Activated CD4-positive, alpha-beta memory T cell treated with anti-CD3 and anti-CD28 coated beads, Interleukin-2, amount 10 ng/mL, durations not matched to agents 7 days and 5 days (primary cell): ENCODE data around the gene TNS1. TPM values are rescaled to one million over a fixed set of nuclear protein-coding genes. Genes with fewer than 3 reads are reported as not detected.

Experiments
- CTCF ChIA-PET: fragments of 350-600 bp; sonication (Branson Sonifier 250); formaldehyde crosslinking; loops from one replicate; lab custom pipeline; 2021; ENCODE audit warnings: antibody characterized with exemption, inconsistent platforms; lab: Charles Lee
- POLR2A ChIA-PET: fragments of 350-600 bp; sonication (Branson Sonifier 250); formaldehyde crosslinking; loops from one replicate; lab custom pipeline; 2021; ENCODE audit warnings: antibody characterized with exemption; lab: Charles Lee
- DNase-seq: peaks from one replicate; pipeline ENCODE4 v3.0.0-alpha.2; 2020
- H3K27ac Mint-ChIP-seq: one replicate; pipeline ENCODE4 v1.8.0; 2021; ENCODE audit warnings: mild to moderate bottlenecking, mixed read lengths
- H3K27me3 Mint-ChIP-seq: one replicate; pipeline ENCODE4 v1.8.0; 2021; ENCODE audit warnings: mixed read lengths
- H3K36me3 Mint-ChIP-seq: one replicate; pipeline ENCODE4 v1.8.0; 2021; ENCODE audit warnings: low read depth, mixed read lengths
- H3K4me1 Mint-ChIP-seq: one replicate; pipeline ENCODE4 v1.8.0; 2021; ENCODE audit warnings: mixed read lengths
- H3K4me3 Mint-ChIP-seq: one replicate; pipeline ENCODE4 v1.8.0; 2021; ENCODE audit warnings: mild to moderate bottlenecking, mixed read lengths
- H3K9me3 Mint-ChIP-seq: one replicate; pipeline ENCODE4 v1.8.0; 2021; ENCODE audit warnings: mixed read lengths
- total RNA-seq, 2 experiments: library from RNA; stranded (reverse); gene quantifications; one replicate each; pipeline ENCODE4 v1.2.3, GENCODE V29; 2021

TNS1 gene
- total RNA-seq, 2 experiments from 2014 or later: 3.2 to 3.4 TPM

- ChIA-PET POLR2A (no interaction called here), CTCF (no interaction called here)
- Mint-ChIP-seq H3K4me3 (no peak overlapping the region), H3K27me3 (peaks cover 11% of the 10 kb centered on the region), H3K27ac (no peak overlapping the region), H3K4me1 (peaks cover 4% of the 10 kb centered on the region), H3K9me3 (no peaks in the 10 kb centered on the region), H3K36me3 (no peaks in the 10 kb centered on the region)
- no peak for DNase-seq
These were observed 52.4 kb downstream of the TNS1 start for GRCh38 chr2:217950401-217950871.

DNA sequence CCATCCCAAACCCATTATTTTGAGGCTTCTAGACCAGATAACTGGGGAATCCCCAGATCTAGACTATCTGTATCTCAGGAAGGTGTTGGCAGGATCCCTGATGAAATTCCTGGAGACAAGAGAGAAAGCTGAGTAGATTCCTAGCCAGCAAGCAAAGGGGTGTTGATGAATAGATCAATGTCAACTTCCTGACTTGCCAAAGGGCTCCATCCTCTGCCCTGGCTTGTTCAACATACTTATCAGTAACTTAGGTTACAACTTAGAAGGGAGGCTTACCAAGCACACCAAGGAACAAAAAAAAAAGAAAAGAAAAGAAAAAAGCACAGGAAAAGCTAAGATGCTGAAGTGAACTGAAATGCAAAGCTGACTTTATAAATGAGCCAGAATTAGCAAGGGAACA is 53.3 kb downstream of the TNS1 start:
- POLR2A ChIA-PET: no interaction called here
- DNase-seq: no peak
- Mint-ChIP-seq H3K27me3 (peaks cover 19% of the 10 kb centered on the region), H3K9me3 (no peaks in the 10 kb centered on the region), H3K4me3 (no peak overlapping the region), H3K4me1 (peaks cover 4% of the 10 kb centered on the region), H3K27ac (no peak overlapping the region), H3K36me3 (no peaks in the 10 kb centered on the region)
- CTCF ChIA-PET: no interaction called here

DNA sequence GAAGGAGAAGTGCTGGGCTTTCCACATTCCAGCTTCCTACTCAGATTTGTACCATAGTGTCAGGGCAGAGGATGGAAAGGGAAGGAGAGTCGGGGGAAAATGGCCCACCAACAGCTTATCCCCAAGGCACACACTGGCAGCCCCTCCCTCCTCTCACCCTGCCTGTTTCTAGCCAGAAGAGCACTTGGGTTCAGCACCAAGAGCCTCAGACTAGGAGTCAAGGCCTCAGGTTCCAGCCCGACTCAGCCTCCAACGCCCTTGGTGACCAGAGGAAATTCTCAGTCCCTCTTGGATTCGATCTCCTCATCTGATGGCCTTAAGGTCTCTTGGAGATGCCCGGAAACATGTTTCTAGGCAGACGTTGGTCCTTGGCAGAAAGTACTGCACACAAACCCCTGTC is 53.9 kb downstream of the TNS1 start:
- DNase-seq: no peak
- POLR2A ChIA-PET: no interaction called here
- Mint-ChIP-seq H3K9me3 (no peaks in the 10 kb centered on the region), H3K27ac (no peak overlapping the region), H3K4me1 (peaks cover 4% of the 10 kb centered on the region), H3K36me3 (no peaks in the 10 kb centered on the region), H3K4me3 (no peak overlapping the region), H3K27me3 (peaks cover 20% of the 10 kb centered on the region)
- CTCF ChIA-PET: no interaction called here

DNA sequence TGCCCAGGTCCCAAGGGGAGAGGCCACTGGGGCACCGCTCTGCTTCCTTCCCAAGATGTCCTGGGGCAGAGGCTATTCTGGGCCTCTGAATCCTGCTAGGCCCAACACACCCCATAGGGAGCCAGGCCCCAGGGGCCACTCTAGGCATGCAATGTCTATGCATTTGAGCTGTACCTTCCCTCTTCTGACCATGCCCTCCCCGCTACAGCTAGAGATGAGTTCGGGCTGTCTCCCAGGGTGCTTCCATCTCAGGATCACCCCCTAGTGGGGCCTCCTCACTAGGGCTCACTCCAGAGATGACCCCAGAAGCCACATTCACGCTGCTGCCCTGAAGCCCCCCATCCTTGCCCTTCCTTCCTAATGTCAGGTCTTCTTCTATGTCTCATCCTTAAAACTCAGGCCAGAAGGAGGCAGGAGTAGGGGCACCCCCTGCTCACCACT is 54.4 kb downstream of the TNS1 start:
- Mint-ChIP-seq H3K36me3 (no peaks in the 10 kb centered on the region), H3K4me3 (no peak overlapping the region), H3K9me3 (no peaks in the 10 kb centered on the region), H3K4me1 (peaks cover 6% of the 10 kb centered on the region), H3K27me3 (peaks cover 24% of the 10 kb centered on the region), H3K27ac (no peak overlapping the region)
- DNase-seq: no peak
- CTCF ChIA-PET: no interaction called here
- POLR2A ChIA-PET: no interaction called here

DNA sequence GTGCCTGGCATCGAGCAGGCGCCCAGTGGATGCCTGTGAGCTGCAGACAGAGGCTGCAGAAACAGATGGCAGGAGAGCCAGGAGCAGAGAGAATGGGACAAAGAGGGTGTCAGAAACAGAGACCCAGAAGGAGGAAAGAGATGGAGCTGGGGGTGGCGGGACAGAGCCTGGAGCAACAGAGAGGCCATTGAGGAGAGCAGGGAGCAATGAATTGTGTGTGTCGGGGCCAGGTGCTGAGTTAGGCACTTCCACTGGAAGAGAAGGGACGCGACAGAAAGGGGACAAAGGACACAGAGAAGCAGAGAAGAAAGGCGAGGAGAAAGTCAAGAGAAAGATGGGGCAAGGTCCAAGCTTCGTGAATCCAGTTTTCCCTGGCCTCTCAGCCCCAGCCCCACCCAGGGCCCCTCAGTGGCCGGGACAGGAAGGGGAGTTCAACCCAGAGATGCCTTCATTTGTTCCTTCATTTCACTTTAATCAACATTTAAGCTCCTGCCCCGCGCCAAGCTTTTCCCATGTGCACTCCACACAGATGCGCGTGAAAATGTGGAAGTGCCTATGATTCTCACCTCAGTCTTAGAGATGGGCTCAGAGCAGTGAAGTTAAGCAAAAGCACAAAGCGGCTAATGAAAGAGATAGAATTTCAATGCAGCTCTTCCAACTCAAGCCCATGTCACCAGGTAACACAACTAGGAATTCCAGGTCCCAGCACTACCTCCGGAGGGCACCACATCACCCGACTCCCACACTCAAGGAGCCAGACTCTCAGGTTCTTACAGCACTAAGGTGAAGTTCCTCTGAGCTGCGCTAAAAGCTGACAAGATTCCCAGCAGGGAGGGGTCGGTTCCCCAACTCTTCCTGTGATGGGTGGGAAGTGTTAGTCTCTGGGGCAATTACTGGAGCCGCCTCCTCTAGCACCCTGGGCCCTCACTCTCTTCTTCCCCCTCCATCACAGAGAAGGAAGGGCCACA is 55.1 kb downstream of the TNS1 start:
- Mint-ChIP-seq H3K4me3 (no peak overlapping the region), H3K36me3 (no peaks in the 10 kb centered on the region), H3K27me3 (peaks cover 26% of the 10 kb centered on the region), H3K4me1 (peaks cover 8% of the 10 kb centered on the region), H3K27ac (no peak overlapping the region), H3K9me3 (no peaks in the 10 kb centered on the region)
- ChIA-PET CTCF (no interaction called here), POLR2A (no interaction called here)
- DNase-seq: no peak

DNA sequence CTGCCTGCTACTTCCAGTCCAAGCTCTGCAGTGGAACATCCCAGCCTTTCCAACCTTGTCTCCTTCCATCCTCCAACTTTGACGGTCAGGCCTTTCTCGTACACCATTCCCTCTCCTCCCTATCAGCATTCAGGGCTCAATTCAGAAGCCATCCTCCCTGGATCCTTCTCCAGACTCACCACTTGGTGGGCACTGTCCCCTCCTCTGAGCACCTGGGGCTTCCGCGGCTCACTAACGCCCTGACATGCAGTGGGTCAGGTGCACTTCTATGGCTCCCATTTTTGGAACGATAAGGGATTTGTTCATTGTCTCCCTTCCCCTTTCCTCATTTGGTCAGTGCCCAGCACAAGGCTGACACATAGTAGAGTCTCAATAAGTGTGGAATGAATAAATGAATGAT is 56.7 kb downstream of the TNS1 start:
- ChIA-PET POLR2A (no interaction called here), CTCF (no interaction called here)
- Mint-ChIP-seq H3K36me3 (no peaks in the 10 kb centered on the region), H3K4me1 (peaks cover 8% of the 10 kb centered on the region), H3K27ac (no peak overlapping the region), H3K27me3 (peaks cover 26% of the 10 kb centered on the region), H3K9me3 (no peaks in the 10 kb centered on the region), H3K4me3 (no peak overlapping the region)
- DNase-seq: no peak

DNA sequence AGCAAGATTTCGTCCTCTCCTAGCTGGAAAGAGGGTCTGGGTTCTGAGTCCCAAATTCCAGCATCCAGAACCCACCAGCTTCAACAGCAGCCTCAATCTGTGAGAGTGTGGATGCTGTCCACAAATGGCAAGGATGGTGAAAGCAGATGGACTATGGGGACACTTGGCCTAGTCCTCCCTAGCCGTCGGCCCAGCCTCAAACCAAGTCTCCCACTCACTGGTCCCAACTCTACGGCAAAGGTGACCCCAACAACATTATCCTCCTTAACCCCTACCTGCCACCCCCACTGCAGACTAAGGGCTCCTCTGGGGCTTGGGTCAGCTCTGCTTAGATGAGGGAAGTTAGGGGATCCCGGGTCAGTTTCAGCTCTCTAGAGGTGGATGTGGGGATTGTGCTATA is 57.3 kb downstream of the TNS1 start:
- Mint-ChIP-seq H3K36me3 (no peaks in the 10 kb centered on the region), H3K4me1 (peaks cover 8% of the 10 kb centered on the region), H3K27me3 (peaks cover 26% of the 10 kb centered on the region), H3K4me3 (no peak overlapping the region), H3K9me3 (no peaks in the 10 kb centered on the region), H3K27ac (no peak overlapping the region)
- DNase-seq: no peak
- POLR2A ChIA-PET: no interaction called here
- CTCF ChIA-PET: no interaction called here

GRCh38 chr2:217944923-217945322 is 57.9 kb downstream of the TNS1 start:
- no peaks in the 10 kb centered on the region for H3K36me3 Mint-ChIP-seq
- no peak overlapping the region for H3K27ac Mint-ChIP-seq
- H3K9me3 Mint-ChIP-seq: no peaks in the 10 kb centered on the region
- H3K4me1 Mint-ChIP-seq: peaks cover 8% of the 10 kb centered on the region
- POLR2A ChIA-PET: no interaction called here
- DNase-seq: no peak
- CTCF ChIA-PET: no interaction called here
- peaks cover 28% of the 10 kb centered on the region for H3K27me3 Mint-ChIP-seq
- no peak overlapping the region for H3K4me3 Mint-ChIP-seq

DNA sequence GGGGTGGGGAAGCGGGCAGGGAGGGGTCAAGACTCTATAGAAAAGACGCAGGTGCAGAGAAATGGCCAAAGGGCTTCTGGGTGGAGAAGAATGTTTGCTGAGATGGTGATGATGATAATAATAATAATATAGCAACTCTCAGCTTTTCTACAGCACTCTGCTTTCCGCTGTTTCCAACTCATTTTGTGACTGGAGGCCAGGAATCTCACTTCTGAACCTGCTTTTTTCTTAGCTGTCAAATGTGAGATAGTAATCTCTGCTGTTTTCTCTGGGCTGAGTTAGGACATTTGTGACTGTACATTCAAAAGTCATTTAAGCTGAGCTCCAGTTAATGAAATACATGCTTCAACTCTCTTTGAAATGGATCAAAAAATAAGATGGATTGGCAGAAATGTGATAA is 58.4 kb downstream of the TNS1 start:
- Mint-ChIP-seq H3K27me3 (peaks cover 28% of the 10 kb centered on the region), H3K27ac (no peak overlapping the region), H3K36me3 (no peaks in the 10 kb centered on the region), H3K4me1 (peaks cover 8% of the 10 kb centered on the region), H3K4me3 (no peak overlapping the region), H3K9me3 (no peaks in the 10 kb centered on the region)
- CTCF ChIA-PET: no interaction called here
- DNase-seq: no peak
- POLR2A ChIA-PET: no interaction called here

- ChIA-PET CTCF (no interaction called here), POLR2A (no interaction called here)
- peaks cover 8% of the 10 kb centered on the region for H3K4me1 Mint-ChIP-seq
- no peaks in the 10 kb centered on the region for H3K9me3 Mint-ChIP-seq
- no peak for DNase-seq
- no peak overlapping the region for H3K27ac Mint-ChIP-seq
- peaks cover 27% of the 10 kb centered on the region for H3K27me3 Mint-ChIP-seq
- no peaks in the 10 kb centered on the region for H3K36me3 Mint-ChIP-seq
- no peak overlapping the region for H3K4me3 Mint-ChIP-seq
These were observed 59.1 kb downstream of the TNS1 start for GRCh38 chr2:217943446-217944321.

GRCh38 chr2:217942731-217943335 is 60.0 kb downstream of the TNS1 start:
- no peak overlapping the region for H3K4me3 Mint-ChIP-seq
- H3K27ac Mint-ChIP-seq: no peak overlapping the region

DNA sequence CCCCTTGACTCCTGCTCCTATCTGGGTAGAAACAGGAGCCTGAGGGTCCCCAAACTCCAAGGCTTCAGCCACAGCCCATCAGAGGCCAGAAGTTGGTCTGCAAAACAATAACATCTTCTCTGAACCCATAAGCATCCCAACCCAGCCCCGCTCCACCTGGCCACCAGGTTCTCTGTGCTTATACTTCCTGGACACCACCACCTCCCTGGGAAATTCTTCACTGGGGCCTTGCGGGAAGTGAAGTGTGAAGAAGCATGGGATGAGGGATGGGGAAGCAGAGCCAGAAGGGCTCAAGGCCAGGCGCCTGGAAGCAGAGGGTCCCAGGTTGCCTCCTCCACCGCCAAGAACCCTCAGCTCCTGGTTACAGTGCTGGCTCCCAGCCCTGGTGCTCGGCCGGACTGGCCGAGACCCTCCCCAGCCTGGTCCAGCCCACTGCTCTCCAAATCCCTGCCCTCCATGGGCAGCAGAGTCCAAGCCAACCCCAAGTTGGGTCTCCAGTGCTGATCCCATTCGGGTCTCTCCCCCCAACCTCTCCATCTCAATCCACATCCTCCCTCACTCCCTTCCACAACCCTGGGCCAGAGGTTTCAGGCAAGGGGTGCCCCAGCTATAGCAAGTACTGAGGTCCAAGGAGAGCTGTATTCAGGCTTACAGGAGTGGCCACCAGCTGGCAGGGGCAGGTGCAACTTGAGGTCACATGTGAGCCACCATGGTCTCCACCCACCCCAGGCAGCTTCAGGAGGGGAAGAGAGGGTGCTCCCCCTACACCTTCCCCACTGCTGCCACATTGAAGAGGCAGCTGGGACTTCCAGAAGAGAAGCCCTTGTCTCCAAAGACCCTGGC is 60.7 kb downstream of the TNS1 start:
- H3K4me3 Mint-ChIP-seq: no peak overlapping the region
- no peak overlapping the region for H3K27ac Mint-ChIP-seq
- no peak for DNase-seq
- H3K4me1 Mint-ChIP-seq: peaks cover 8% of the 10 kb centered on the region
- H3K36me3 Mint-ChIP-seq: no peaks in the 10 kb centered on the region
- ChIA-PET POLR2A (no interaction called here), CTCF (no interaction called here)
- H3K9me3 Mint-ChIP-seq: no peaks in the 10 kb centered on the region
- H3K27me3 Mint-ChIP-seq: peaks cover 23% of the 10 kb centered on the region

More at GRCh38 chr2:217942731-217943335, 60.0 kb downstream of the TNS1 start:
- Mint-ChIP-seq H3K36me3 (no peaks in the 10 kb centered on the region), H3K9me3 (no peaks in the 10 kb centered on the region), H3K4me1 (peaks cover 8% of the 10 kb centered on the region), H3K27me3 (peaks cover 25% of the 10 kb centered on the region)
- ChIA-PET CTCF (no interaction called here), POLR2A (no interaction called here)
- DNase-seq: no peak
